Activated CD4-positive, alpha-beta memory T cell treated with anti-CD3 and anti-CD28 coated beads for 36 hours (primary cell): ENCODE data around the gene TBC1D3B. TPM values are rescaled to one million over a fixed set of nuclear protein-coding genes. Genes with fewer than 3 reads are reported as not detected.

Experiments used
- CTCF ChIA-PET: fragments of 350-600 bp; sonication (Branson Sonifier 250); formaldehyde crosslinking; loops from one replicate; lab custom pipeline; 2021; ENCODE audit warnings: antibody characterized with exemption, inconsistent platforms; lab: Charles Lee
- POLR2A ChIA-PET: fragments of 350-600 bp; sonication (Branson Sonifier 250); formaldehyde crosslinking; loops from one replicate; lab custom pipeline; 2021; ENCODE audit warnings: antibody characterized with exemption; lab: Charles Lee
- DNase-seq: peaks from one replicate; pipeline ENCODE4 v3.0.0-alpha.2; 2020
- H3K27ac Mint-ChIP-seq: one replicate; pipeline ENCODE4 v1.8.0; 2021; ENCODE audit warnings: mixed read lengths
- H3K27me3 Mint-ChIP-seq: one replicate; pipeline ENCODE4 v1.8.0; 2021; ENCODE audit warnings: mixed read lengths
- H3K36me3 Mint-ChIP-seq: one replicate; pipeline ENCODE4 v1.8.0; 2021; ENCODE audit warnings: mixed read lengths
- H3K4me1 Mint-ChIP-seq: one replicate; pipeline ENCODE4 v1.8.0; 2021; ENCODE audit warnings: low read depth, mixed read lengths
- H3K4me3 Mint-ChIP-seq: one replicate; pipeline ENCODE4 v1.8.0; 2021; ENCODE audit warnings: mild to moderate bottlenecking, mixed read lengths
- H3K9me3 Mint-ChIP-seq: one replicate; pipeline ENCODE4 v1.8.0; 2021; ENCODE audit warnings: mixed read lengths
- intact Hi-C: fragments of 100-400 bp; cut with micrococcal nuclease; formaldehyde crosslinking; loops from one replicate; pipeline ENCODE4 v1.15.1; 2023
- total RNA-seq, 2 experiments: library from RNA; stranded (reverse); gene quantifications; one replicate each; pipeline ENCODE4 v1.2.3, GENCODE V29; 2021

Gene TBC1D3B
- total RNA-seq, 2 experiments from 2014 or later: 5.6 to 8.1 TPM

GRCh38 chr17:36120221-36120620 is 56.2 kb downstream of the TBC1D3B start:
- Mint-ChIP-seq H3K4me3 (no peak overlapping the region), H3K27ac (peak overlapping the region; percentile 2), H3K27me3 (peaks cover 26% of the 10 kb centered on the region), H3K36me3 (no peaks in the 10 kb centered on the region), H3K9me3 (peaks cover 10% of the 10 kb centered on the region), H3K4me1 (peaks cover 35% of the 10 kb centered on the region)
- ChIA-PET CTCF (interaction anchor here (0.8 to 4.9 kb wide), 5 partner anchors 27 to 47 kb away, joined by 3 to 68 read pairs (median 6); partner anchors contain the start of gene CCL3), POLR2A (interaction anchor here (1.0 to 3.4 kb wide), 2 partner anchors 29 to 31 kb away, joined by 3 to 34 read pairs; partner anchors contain the start of gene CCL3)
- DNase-seq: no peak
- intact Hi-C loops: no loop called here

GRCh38 chr17:36118477-36119353 is 57.7 kb downstream of the TBC1D3B start:
- POLR2A ChIA-PET: interaction anchor here (0.9 to 3.4 kb wide), 6 partner anchors 19 to 46 kb away, joined by 3 to 34 read pairs (median 4); partner anchors contain the start of gene CCL3
- Mint-ChIP-seq H3K27me3 (peaks cover 31% of the 10 kb centered on the region), H3K27ac (peak overlapping the region; percentile 14), H3K4me3 (no peak overlapping the region), H3K36me3 (no peaks in the 10 kb centered on the region), H3K4me1 (peaks cover 35% of the 10 kb centered on the region), H3K9me3 (peaks cover 6% of the 10 kb centered on the region)
- intact Hi-C loops: loop anchor here (1.0 to 10.0 kb wide), 5 partner anchors 14 to 66 kb away; partner anchors contain the start of gene CCL3
- no peak for DNase-seq
- CTCF ChIA-PET: interaction anchor here (0.7 to 4.9 kb wide), 11 partner anchors 24 to 149 kb away, joined by 3 to 68 read pairs (median 6); partner anchors contain the start of gene CCL3

- Mint-ChIP-seq H3K36me3 (no peaks in the 10 kb centered on the region), H3K27ac (peak overlapping the region; percentile 40), H3K9me3 (peaks cover 7% of the 10 kb centered on the region), H3K4me3 (no peak overlapping the region), H3K4me1 (peaks cover 35% of the 10 kb centered on the region), H3K27me3 (peaks cover 27% of the 10 kb centered on the region)
- ChIA-PET POLR2A (interaction anchor here (0.9 to 3.4 kb wide), 6 partner anchors 18 to 45 kb away, joined by 3 to 34 read pairs (median 6); partner anchors contain the start of gene CCL3), CTCF (interaction anchor here (0.6 to 4.9 kb wide), 14 partner anchors 10 to 289 kb away, joined by 3 to 68 read pairs (median 5); partner anchors contain the start of gene CCL3)
- intact Hi-C loops: loop anchor here (1.0 to 10.0 kb wide), 5 partner anchors 15 to 67 kb away; partner anchors contain the start of gene CCL3
- DNase-seq: peak; percentile 80
These were observed 58.7 kb downstream of the TBC1D3B start for GRCh38 chr17:36117505-36118382.

Other genes starting within 250 kb of the TBC1D3B start
- 10 to 100 TPM; 10.4 to 10.6 TPM for gene RDM1, start 245.9 kb downstream of the TBC1D3B start, total RNA-seq
- gene LYZL6, start 232.9 kb downstream of the TBC1D3B start, total RNA-seq: not detected
- not detected for gene CCL16, start 195.1 kb downstream of the TBC1D3B start, total RNA-seq
- gene CCL14, start 189.9 kb downstream of the TBC1D3B start, total RNA-seq: not detected
- gene CCL15, start 175.1 kb downstream of the TBC1D3B start, total RNA-seq: not detected
- not detected for gene CCL23, start 158.7 kb downstream of the TBC1D3B start, total RNA-seq
- under 1 TPM in 1 of 2 experiments, not detected in 1; 0.52 TPM for gene CCL18, start 112.4 kb downstream of the TBC1D3B start, total RNA-seq
- 100 to 1,000 TPM; 981 to 989 TPM for gene CCL3, start 86.5 kb downstream of the TBC1D3B start, total RNA-seq
- gene CCL4, start 72.8 kb downstream of the TBC1D3B start, total RNA-seq: 100 to 1,000 TPM; 917 to 966 TPM
- 10 to 100 TPM; 23.8 to 24.5 TPM for gene CCL3L1, start 20.1 kb upstream of the TBC1D3B start, total RNA-seq
- 10 to 100 TPM; 48.9 to 58.6 TPM for gene CCL4L2, start 34.4 kb upstream of the TBC1D3B start, total RNA-seq
- gene TBC1D3I, start 87.9 kb upstream of the TBC1D3B start, total RNA-seq: under 1 TPM in 1 of 2 experiments, not detected in 1; 0.14 TPM
- gene TBC1D3G, start 147.2 kb upstream of the TBC1D3B start, total RNA-seq: not detected
- not detected for gene TBC1D3H, start 211.8 kb upstream of the TBC1D3B start, total RNA-seq